Gastroesophageal sphincter (tissue), 3 donors: Measurements from ENCODE around the gene UAP1L1.

Experiments used
- POLR2A ChIP-seq, 2 donors: fragments of 450-650 bp; IDR thresholded peaks; one replicate each; pipeline ENCODE4 v1.6.1; 2017; ENCODE audit warnings: antibody characterized with exemption in 2 of 2, mild to moderate bottlenecking in 2 of 2, moderate library complexity in 1 of 2
- POLR2AphosphoS5 ChIP-seq: sonication (generic); formaldehyde crosslinking; IDR thresholded peaks from one replicate; pipeline ENCODE4 v1.6.1; 2017; ENCODE audit warnings: antibody characterized with exemption
- TF ChIP-seq, protein P1 (sequence below), 4 experiments: fragments of 200-600 bp in 2 of 4; fragments of 450-650 bp in 2 of 4; sonication (generic) in 1 of 4; IDR thresholded peaks; one replicate each; pipeline ENCODE4 v1.5.1; 2017 to 2019; ENCODE audit warnings: antibody characterized with exemption in 4 of 4, mild to moderate bottlenecking in 2 of 4, moderate library complexity in 2 of 4

DNA sequence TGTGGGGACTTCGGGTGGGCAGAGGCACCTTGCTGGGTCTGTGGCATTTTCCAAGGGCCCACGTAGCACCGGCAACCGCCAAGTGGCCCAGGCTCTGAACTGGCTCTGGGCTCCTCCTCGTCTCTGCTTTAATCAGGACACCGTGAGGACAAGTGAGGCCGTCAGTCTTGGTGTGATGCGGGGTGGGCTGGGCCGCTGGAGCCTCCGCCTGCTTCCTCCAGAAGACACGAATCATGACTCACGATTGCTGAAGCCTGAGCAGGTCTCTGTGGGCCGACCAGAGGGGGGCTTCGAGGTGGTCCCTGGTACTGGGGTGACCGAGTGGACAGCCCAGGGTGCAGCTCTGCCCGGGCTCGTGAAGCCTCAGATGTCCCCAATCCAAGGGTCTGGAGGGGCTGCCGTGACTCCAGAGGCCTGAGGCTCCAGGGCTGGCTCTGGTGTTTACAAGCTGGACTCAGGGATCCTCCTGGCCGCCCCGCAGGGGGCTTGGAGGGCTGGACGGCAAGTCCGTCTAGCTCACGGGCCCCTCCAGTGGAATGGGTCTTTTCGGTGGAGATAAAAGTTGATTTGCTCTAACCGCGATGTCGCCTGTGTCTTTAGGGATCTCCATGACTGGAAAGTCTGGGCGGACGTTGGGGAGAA, 31.4 kb downstream of the UAP1L1 start:
- TF ChIP-seq POLR2AphosphoS5 (no peak), POLR2A (IDR thresholded peaks at IDR 0.05) (no peak)
- TF ChIP-seq, protein P1, sequence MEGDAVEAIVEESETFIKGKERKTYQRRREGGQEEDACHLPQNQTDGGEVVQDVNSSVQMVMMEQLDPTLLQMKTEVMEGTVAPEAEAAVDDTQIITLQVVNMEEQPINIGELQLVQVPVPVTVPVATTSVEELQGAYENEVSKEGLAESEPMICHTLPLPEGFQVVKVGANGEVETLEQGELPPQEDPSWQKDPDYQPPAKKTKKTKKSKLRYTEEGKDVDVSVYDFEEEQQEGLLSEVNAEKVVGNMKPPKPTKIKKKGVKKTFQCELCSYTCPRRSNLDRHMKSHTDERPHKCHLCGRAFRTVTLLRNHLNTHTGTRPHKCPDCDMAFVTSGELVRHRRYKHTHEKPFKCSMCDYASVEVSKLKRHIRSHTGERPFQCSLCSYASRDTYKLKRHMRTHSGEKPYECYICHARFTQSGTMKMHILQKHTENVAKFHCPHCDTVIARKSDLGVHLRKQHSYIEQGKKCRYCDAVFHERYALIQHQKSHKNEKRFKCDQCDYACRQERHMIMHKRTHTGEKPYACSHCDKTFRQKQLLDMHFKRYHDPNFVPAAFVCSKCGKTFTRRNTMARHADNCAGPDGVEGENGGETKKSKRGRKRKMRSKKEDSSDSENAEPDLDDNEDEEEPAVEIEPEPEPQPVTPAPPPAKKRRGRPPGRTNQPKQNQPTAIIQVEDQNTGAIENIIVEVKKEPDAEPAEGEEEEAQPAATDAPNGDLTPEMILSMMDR (IDR thresholded peaks at IDR 0.05): no peak
